Right lobe of liver (tissue), 6 donors: Measurements from ENCODE around the gene SF3B1. TPM values are rescaled to one million over a fixed set of nuclear protein-coding genes. Genes with fewer than 3 reads are reported as not detected.

Source experiments
- ATAC-seq, 4 donors: fragments of 200-7000 bp; cut with Tn5 transposase; one replicate each; pipeline ENCODE4 v1.9.1; 2020; ENCODE audit warnings: mild to moderate bottlenecking in 4 of 4, moderate library complexity in 4 of 4
- DNase-seq, 3 donors: peaks; one replicate each; pipeline ENCODE4 v3.0.0-alpha.2; 2020
- H3K27ac ChIP-seq, 3 donors: fragments of 200-600 bp; one replicate each; pipeline ENCODE4 v1.8.0; 2022
- H3K27me3 ChIP-seq, 2 donors: fragments of 200-600 bp; one replicate each; pipeline ENCODE4 v1.8.0; 2022
- H3K36me3 ChIP-seq, 4 donors: fragments of 200-600 bp; sonication (generic) in 1 of 4; one replicate each; pipeline versions ENCODE4 v1.5.1 to v1.8.0; 2017 to 2022; ENCODE audit warnings: control low read depth in 1 of 4
- H3K4me1 ChIP-seq, 4 donors: fragments of 200-600 bp; sonication (generic) in 1 of 4; one replicate each; pipeline versions ENCODE4 v1.5.1 to v1.8.0; 2017 to 2022; ENCODE audit warnings: control low read depth in 1 of 4
- H3K4me3 ChIP-seq, 3 donors: fragments of 200-600 bp; one replicate each; pipeline ENCODE4 v1.8.0; 2022
- H3K9me3 ChIP-seq, 4 donors: fragments of 200-600 bp; sonication (generic) in 1 of 4; one replicate each; pipeline versions ENCODE4 v1.5.1 to v1.8.0; 2017 to 2022; ENCODE audit warnings: control low read depth in 1 of 4
- CTCF ChIP-seq, 4 donors: fragments of 200-600 bp in 3 of 4; fragments of 450-650 bp in 1 of 4; IDR thresholded peaks; one replicate each; pipeline versions ENCODE4 v1.5.1 to v1.8.0; 2016 to 2022; ENCODE audit warnings: antibody characterized with exemption in 4 of 4, mild to moderate bottlenecking in 2 of 4
- POLR2A ChIP-seq: fragments of 450-650 bp; IDR thresholded peaks from one replicate; pipeline ENCODE4 v1.6.1; 2017; ENCODE audit warnings: antibody characterized with exemption, mild to moderate bottlenecking
- WGBS: methylation state at CpG from one replicate; pipeline ENCODE4 v1.1.6; 2018; ENCODE audit warnings: low coverage, low lambda C conversion rate; ENCODE audit not compliant: insufficient coverage; ENCODE audit errors: missing lambda C conversion rate; 5-methylcytosine and 5-hydroxymethylcytosine counted together
- intact Hi-C, 2 donors: fragments of 100-400 bp; cut with DNase I; formaldehyde crosslinking; loops; one replicate each; pipeline versions ENCODE4 v1.11.2 to v1.14.1; 2022
- total RNA-seq, 6 experiments: library from RNA; depleted of rRNA in 2 of 6; stranded (reverse); fragments of >200 nt in 2 of 6; fragmentation: NEBNext Ultra II Directional in 3 of 6; extraction: Animal tissue kit (Norgen Biotek cat#: 25700) in 3 of 6; gene quantifications; one replicate each; pipeline versions ENCODE4 v1.1.0 to v1.2.4, GENCODE V29; 2016 to 2023
- donor health status: DM: no; HTN: yes; CAD: no.
- donor health status: DM: no; HTN: no; CAD: no.
- donor health status: DM: no; HTN: no; CAD: no.
- donor health status: DM: no; HTN: yes; CAD: no.
- donor health status: DM: no; HTN: yes; CAD: no.

Gene SF3B1
- total RNA-seq, 6 experiments from 2014 or later, result 74.6 to 113 (median 100) TPM

GRCh38 chr2:197405582-197405981, 29.2 kb downstream of the SF3B1 start:
- H3K27ac ChIP-seq, result no peak overlapping the region
- ATAC-seq (no peak), DNase-seq (no peak)
- no peak overlapping the region for H3K4me3 ChIP-seq
- 94% methylated on average over 2 of the region's 2 CpGs for WGBS
- H3K4me1 ChIP-seq, result no peaks in the 10 kb centered on the region
- no peaks in the 10 kb centered on the region for H3K9me3 ChIP-seq
- TF ChIP-seq POLR2A (no peak), CTCF (IDR thresholded peaks at IDR 0.05) (no peak)
- no peaks in the 10 kb centered on the region for H3K27me3 ChIP-seq
- intact Hi-C loops, result loop anchor here in 1 of 2 donors (10.0 kb wide), 1 partner anchor 79 kb away; no protein-coding TSS in a partner anchor
- peaks cover 12 to 100% (median 74%) of the 10 kb centered on the region in 4 donors for H3K36me3 ChIP-seq

- peaks cover 16 to 100% (median 68%) of the 10 kb centered on the region in 4 donors for H3K36me3 ChIP-seq
- no peaks in the 10 kb centered on the region for H3K4me1 ChIP-seq
- no peaks in the 10 kb centered on the region for H3K27me3 ChIP-seq
- H3K27ac ChIP-seq, result no peak overlapping the region
- H3K9me3 ChIP-seq, result no peaks in the 10 kb centered on the region
- ATAC-seq (no peak), DNase-seq (no peak)
- WGBS, result 72% methylated on average over 6 of the region's 6 CpGs
- intact Hi-C loops, result loop anchor here (10.0 kb wide), 2 partner anchors 75 to 85 kb away; no protein-coding TSS in a partner anchor
- H3K4me3 ChIP-seq, result no peak overlapping the region
- TF ChIP-seq CTCF (IDR thresholded peaks at IDR 0.05) (no peak), POLR2A (no peak)
These were observed 34.8 kb downstream of the SF3B1 start for GRCh38 chr2:197399887-197400540.

- no peaks in the 10 kb centered on the region for H3K27me3 ChIP-seq
- H3K4me3 ChIP-seq, result no peak overlapping the region
- no peak overlapping the region for H3K27ac ChIP-seq
- no peak for DNase-seq
- peaks cover 16 to 100% (median 67%) of the 10 kb centered on the region in 4 donors for H3K36me3 ChIP-seq
- WGBS, result 53% methylated on average over 2 of the region's 2 CpGs
- H3K9me3 ChIP-seq, result no peaks in the 10 kb centered on the region
- no peaks in the 10 kb centered on the region for H3K4me1 ChIP-seq
- no peak for TF ChIP-seq POLR2A
- TF ChIP-seq CTCF (IDR thresholded peaks at IDR 0.05), result no peak
- intact Hi-C loops, result loop anchor here in 1 of 2 donors (10.0 kb wide), 1 partner anchor 76 kb away; no protein-coding TSS in a partner anchor
- ATAC-seq, result no peak
These were observed 35.9 kb downstream of the SF3B1 start for GRCh38 chr2:197398913-197399312.

- Histone ChIP-seq H3K9me3 (no peaks in the 10 kb centered on the region), H3K36me3 (peaks cover 0 to 58% (median 26%) of the 10 kb centered on the region in 4 donors), H3K27me3 (no peaks in the 10 kb centered on the region), H3K27ac (no peak overlapping the region), H3K4me1 (no peaks in the 10 kb centered on the region), H3K4me3 (no peak overlapping the region)
- DNase-seq (no peak), ATAC-seq (no peak)
- intact Hi-C loops, result loop anchor here in 1 of 2 donors (10.0 kb wide), 1 partner anchor 84 kb away; no protein-coding TSS in a partner anchor
- WGBS, result 91% methylated on average over 1 of the region's 1 CpG
- TF ChIP-seq CTCF (IDR thresholded peaks at IDR 0.05) (no peak), POLR2A (no peak)
These were observed 43.6 kb downstream of the SF3B1 start for GRCh38 chr2:197391220-197391717.
